Esophagus squamous epithelium (tissue), 5 donors: ENCODE data around the gene ATP10A. TPM values are rescaled to one million over a fixed set of nuclear protein-coding genes. Genes with fewer than 3 reads are reported as not detected.

Source experiments
- DNase-seq: peaks from one replicate; lab custom pipeline; 2025; lab: John Stamatoyannopoulos, UW
- H3K27ac ChIP-seq, 4 donors: fragments of 200-600 bp; sonication (generic); one replicate each; pipeline ENCODE4 v1.5.1; 2016 to 2019; ENCODE audit warnings: mild to moderate bottlenecking in 1 of 4
- H3K27me3 ChIP-seq, 4 donors: fragments of 200-600 bp; sonication (generic); 1 replicate in 3 of 4; 2 replicates in 1 of 4; pipeline versions ENCODE4 v1.5.1 to v1.6.0; 2017 to 2021; ENCODE audit warnings: antibody characterized with exemption in 1 of 4
- H3K36me3 ChIP-seq, 3 donors: fragments of 200-600 bp; sonication (generic); one replicate each; pipeline ENCODE4 v1.5.1; 2016 to 2019
- H3K4me1 ChIP-seq, 3 donors: fragments of 200-600 bp; sonication (generic); one replicate each; pipeline ENCODE4 v1.5.1; 2017 to 2019
- H3K4me3 ChIP-seq, 4 donors: fragments of 200-600 bp; sonication (generic); 1 replicate in 3 of 4; 2 replicates in 1 of 4; pipeline ENCODE4 v1.5.1; 2016 to 2019; ENCODE audit warnings: mild to moderate bottlenecking in 2 of 4, moderate library complexity in 1 of 4
- H3K9me3 ChIP-seq, 3 donors: fragments of 200-600 bp; sonication (generic); one replicate each; pipeline ENCODE4 v1.5.1; 2016 to 2019
- POLR2A ChIP-seq, 4 donors: fragments of 450-650 bp; IDR thresholded peaks; one replicate each; pipeline ENCODE4 v1.6.1; 2017; ENCODE audit warnings: antibody characterized with exemption in 4 of 4, mild to moderate bottlenecking in 4 of 4, moderate library complexity in 3 of 4
- WGBS, 2 donors: methylation state at CpG; one replicate each; pipeline ENCODE4 v1.1.5; 2018; 5-methylcytosine and 5-hydroxymethylcytosine counted together
- intact Hi-C: fragments of 100-400 bp; cut with DNase I; formaldehyde crosslinking; loops from one replicate; pipeline ENCODE4 v1.15.0; 2022
- total RNA-seq, 4 donors: library from RNA; depleted of rRNA; stranded (reverse); fragments of >200 nt; gene quantifications; one replicate each; pipeline ENCODE4 v1.1.0, GENCODE V29; 2016
- TF ChIP-seq, protein P1 (sequence below), 6 experiments: fragments of 450-650 bp in 4 of 6; fragments of 200-600 bp in 2 of 6; sonication (generic) in 2 of 6; IDR thresholded peaks; one replicate each; pipeline ENCODE4 v1.5.1; 2016 to 2019; ENCODE audit warnings: antibody characterized with exemption in 6 of 6, mild to moderate bottlenecking in 4 of 6, moderate library complexity in 4 of 6
- donor health status: DM: yes; HTN: yes; CAD: no.

ATP10A gene
- total RNA-seq, 4 donors from 2014 or later = 0.88 to 6.3 (median 1.9) TPM

DNA sequence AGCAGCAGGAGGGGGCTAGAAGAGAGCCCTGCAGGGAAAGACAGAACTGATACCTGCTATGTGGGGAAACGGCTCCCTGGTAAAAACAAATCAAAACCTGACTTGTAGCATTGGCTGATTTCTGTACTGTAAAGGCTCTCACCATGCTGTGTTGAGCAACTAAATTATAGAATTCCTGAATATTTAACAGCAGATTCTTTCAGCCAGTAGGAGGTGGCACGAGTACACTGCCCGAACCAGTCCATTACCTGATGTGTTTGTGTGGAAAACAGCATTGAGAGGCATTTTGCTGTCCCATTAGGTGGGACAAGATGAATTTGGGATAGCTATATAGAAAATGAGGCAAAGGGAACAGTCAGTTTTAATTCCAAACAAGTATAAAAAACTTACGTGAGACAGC lies 201.2 kb downstream of the ATP10A start:
- TF ChIP-seq, protein P1, sequence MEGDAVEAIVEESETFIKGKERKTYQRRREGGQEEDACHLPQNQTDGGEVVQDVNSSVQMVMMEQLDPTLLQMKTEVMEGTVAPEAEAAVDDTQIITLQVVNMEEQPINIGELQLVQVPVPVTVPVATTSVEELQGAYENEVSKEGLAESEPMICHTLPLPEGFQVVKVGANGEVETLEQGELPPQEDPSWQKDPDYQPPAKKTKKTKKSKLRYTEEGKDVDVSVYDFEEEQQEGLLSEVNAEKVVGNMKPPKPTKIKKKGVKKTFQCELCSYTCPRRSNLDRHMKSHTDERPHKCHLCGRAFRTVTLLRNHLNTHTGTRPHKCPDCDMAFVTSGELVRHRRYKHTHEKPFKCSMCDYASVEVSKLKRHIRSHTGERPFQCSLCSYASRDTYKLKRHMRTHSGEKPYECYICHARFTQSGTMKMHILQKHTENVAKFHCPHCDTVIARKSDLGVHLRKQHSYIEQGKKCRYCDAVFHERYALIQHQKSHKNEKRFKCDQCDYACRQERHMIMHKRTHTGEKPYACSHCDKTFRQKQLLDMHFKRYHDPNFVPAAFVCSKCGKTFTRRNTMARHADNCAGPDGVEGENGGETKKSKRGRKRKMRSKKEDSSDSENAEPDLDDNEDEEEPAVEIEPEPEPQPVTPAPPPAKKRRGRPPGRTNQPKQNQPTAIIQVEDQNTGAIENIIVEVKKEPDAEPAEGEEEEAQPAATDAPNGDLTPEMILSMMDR (IDR thresholded peaks at IDR 0.05) = no peak
- TF ChIP-seq POLR2A (IDR thresholded peaks at IDR 0.05) = no peak
- WGBS, 2 donors = 53 to 58% methylated on average over 4 of the region's 4 CpGs

DNA sequence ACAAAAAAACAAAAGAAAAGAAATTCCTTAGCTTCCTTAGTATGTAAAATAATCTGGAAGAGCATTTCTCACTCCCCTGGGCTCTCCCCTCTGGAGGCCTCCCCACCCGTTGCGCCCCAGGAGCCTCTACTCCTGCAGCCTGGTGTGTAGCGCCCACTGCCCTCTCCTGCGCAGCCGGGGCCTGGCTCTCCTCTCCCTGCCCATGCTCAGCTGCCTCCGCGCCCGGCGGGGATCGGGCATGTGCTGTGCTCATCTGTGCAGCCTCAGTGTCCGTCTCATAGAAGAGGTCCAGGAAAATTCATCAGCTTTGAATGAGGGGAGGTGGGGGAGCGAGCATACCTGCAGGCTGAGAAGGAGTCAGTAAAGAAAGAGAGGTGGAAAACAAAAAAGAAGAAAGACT lies 203.9 kb downstream of the ATP10A start:
- WGBS, 2 donors = 88 to 95% methylated on average over 6 to 7 of the region's 12 CpGs
- Histone ChIP-seq H3K27me3 (no peaks in the 10 kb centered on the region), H3K4me3 (no peak overlapping the region), H3K9me3 (no peaks in the 10 kb centered on the region), H3K36me3 (no peaks in the 10 kb centered on the region), H3K27ac (no peak overlapping the region), H3K4me1 (no peaks in the 10 kb centered on the region)
- intact Hi-C loops = no loop called here
- TF ChIP-seq POLR2A (IDR thresholded peaks at IDR 0.05) = no peak
- TF ChIP-seq, protein P1 (IDR thresholded peaks at IDR 0.05) = no peak
- DNase-seq = no peak

More for the DNA sequence above, 201.2 kb downstream of the ATP10A start:
- Histone ChIP-seq H3K27ac (no peak overlapping the region), H3K36me3 (no peaks in the 10 kb centered on the region), H3K9me3 (no peaks in the 10 kb centered on the region), H3K27me3 (no peaks in the 10 kb centered on the region), H3K4me3 (no peak overlapping the region), H3K4me1 (no peaks in the 10 kb centered on the region)
- no peak for DNase-seq
- intact Hi-C loops = no loop called here

GRCh38 chr15:25658560-25658959 lies 204.6 kb downstream of the ATP10A start:
- H3K27ac ChIP-seq = no peak overlapping the region
- TF ChIP-seq, protein P1 (IDR thresholded peaks at IDR 0.05) = no peak
- TF ChIP-seq POLR2A (IDR thresholded peaks at IDR 0.05) = no peak
- WGBS, 2 donors = 86 to 87% methylated on average over 14 to 17 of the region's 19 CpGs
- intact Hi-C loops = no loop called here
- H3K36me3 ChIP-seq = no peaks in the 10 kb centered on the region
- H3K27me3 ChIP-seq = no peaks in the 10 kb centered on the region
- H3K4me3 ChIP-seq = no peak overlapping the region
- no peaks in the 10 kb centered on the region for H3K9me3 ChIP-seq
- DNase-seq = no peak
- H3K4me1 ChIP-seq = no peaks in the 10 kb centered on the region

DNA sequence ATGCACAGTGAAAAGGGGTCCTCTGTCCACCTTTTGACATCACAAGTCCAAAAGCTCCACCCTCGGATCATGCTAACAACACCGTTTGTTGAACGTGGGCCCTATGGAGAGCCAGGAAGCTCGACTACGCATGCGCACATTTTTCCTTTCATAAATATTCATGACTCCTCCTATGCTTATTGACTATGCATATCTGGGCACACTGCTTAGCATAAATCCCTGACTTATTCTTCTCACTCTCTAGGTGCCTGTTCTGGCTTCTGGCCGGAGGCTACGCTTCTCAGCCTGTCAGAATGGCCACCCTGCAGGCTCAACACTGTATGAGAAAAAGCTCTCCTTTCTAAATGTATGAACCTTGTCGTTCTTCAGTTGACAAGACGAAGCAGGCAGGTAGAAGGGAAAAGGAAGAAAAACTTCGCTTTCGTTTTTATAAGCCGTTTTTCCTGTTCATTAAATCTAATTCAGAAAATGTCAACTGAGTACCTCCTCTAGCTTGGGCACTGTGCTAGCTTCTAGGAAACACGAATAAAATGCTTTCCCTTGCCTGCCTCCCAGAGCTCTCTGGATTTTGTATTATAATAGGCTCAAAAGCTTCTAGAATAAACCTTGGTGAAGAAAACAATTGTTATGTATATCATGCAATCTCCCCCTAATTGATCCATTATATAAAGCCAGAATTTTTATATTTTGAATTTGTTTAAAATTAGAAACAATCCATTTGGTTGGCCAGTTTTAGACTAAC lies 207.7 kb downstream of the ATP10A start:
- WGBS, 2 donors = 64 to 82% methylated on average over 14 of the region's 14 CpGs
- DNase-seq = no peak
- H3K36me3 ChIP-seq = no peaks in the 10 kb centered on the region
- H3K4me1 ChIP-seq = no peaks in the 10 kb centered on the region
- no peak overlapping the region for H3K4me3 ChIP-seq
- no peaks in the 10 kb centered on the region for H3K27me3 ChIP-seq
- intact Hi-C loops = no loop called here
- TF ChIP-seq, protein P1 (IDR thresholded peaks at IDR 0.05) = no peak
- TF ChIP-seq POLR2A (IDR thresholded peaks at IDR 0.05) = no peak
- no peaks in the 10 kb centered on the region for H3K9me3 ChIP-seq
- no peak overlapping the region for H3K27ac ChIP-seq

- Histone ChIP-seq H3K27me3 (no peaks in the 10 kb centered on the region), H3K36me3 (no peaks in the 10 kb centered on the region), H3K27ac (no peak overlapping the region), H3K9me3 (no peaks in the 10 kb centered on the region), H3K4me1 (no peaks in the 10 kb centered on the region), H3K4me3 (no peak overlapping the region)
- WGBS, 2 donors = 80 to 81% methylated on average over 2 of the region's 2 CpGs
- no peak for DNase-seq
- TF ChIP-seq POLR2A (IDR thresholded peaks at IDR 0.05) = no peak
- TF ChIP-seq, protein P1 (IDR thresholded peaks at IDR 0.05) = no peak
- intact Hi-C loops = no loop called here
Measured at GRCh38 chr15:25653371-25653770, 209.8 kb downstream of the ATP10A start.
